ENCODE results near the gene SGMS1. TPM values are rescaled to one million over a fixed set of nuclear protein-coding genes. Genes with fewer than 3 reads are reported as not detected.
"Not testable (repeated sequence)": the region's sequence is repeated elsewhere in the genome, so short reads cannot be mapped to it uniquely, and the experiment has no call there.

Gene SGMS1
- total and polyA plus RNA-seq, 4 donors, result 8.9 to 54.3 (median 22.2) TPM

- peaks cover 0 to 4% of the 10 kb centered on the region in 2 donors for H3K4me1 ChIP-seq (ENCODE audit: control insufficient read depth in 1 of 2, insufficient read depth in 2 of 2, low read length in 2 of 2)
- DNase-seq, result no peak
- no peaks in the 10 kb centered on the region for H3K27me3 ChIP-seq (ENCODE audit: control insufficient read depth in 1 of 2, insufficient read depth in 2 of 2, low read length in 1 of 2)
- H3K4me3 ChIP-seq (ENCODE audit: low read length in 2 of 2), result peak overlapping the region in 1 of 2 donors; percentile 76
- intact Hi-C loops (cut with DNase I), result loop anchor here in 1 of 2 donors (5.0 kb wide), 1 partner anchor 126 kb away; no protein-coding TSS in a partner anchor
- no peaks in the 10 kb centered on the region for H3K9me3 ChIP-seq (ENCODE audit: control insufficient read depth, low read length)
- no peak for ATAC-seq (ENCODE audit: low FRiP score)
- WGBS, 2 donors, result 3 to 5% methylated on average over 4 of the region's 4 CpGs
- H3K36me3 ChIP-seq (ENCODE audit: control insufficient read depth in 1 of 2, insufficient read depth in 2 of 2, low read length in 1 of 2), result no peaks in the 10 kb centered on the region
- H3K27ac ChIP-seq (ENCODE audit: low read depth in 1 of 2, low read length in 2 of 2), result no peak overlapping the region
These were observed 192.6 kb downstream of the SGMS1 start for GRCh38 chr10:50431133-50431532.

- intact Hi-C loops (cut with DNase I), result loop anchor here in 1 of 2 donors (10.0 kb wide), 1 partner anchor 68 kb away; no protein-coding TSS in a partner anchor
- Histone ChIP-seq H3K4me1 (ENCODE audit: control insufficient read depth in 1 of 2, insufficient read depth in 2 of 2, low read length in 2 of 2) (peaks cover 0 to 2% of the 10 kb centered on the region in 2 donors), H3K27me3 (ENCODE audit: control insufficient read depth in 1 of 2, insufficient read depth in 2 of 2, low read length in 1 of 2) (no peaks in the 10 kb centered on the region), H3K36me3 (ENCODE audit: control insufficient read depth in 1 of 2, insufficient read depth in 2 of 2, low read length in 1 of 2) (no peaks in the 10 kb centered on the region), H3K4me3 (ENCODE audit: low read length in 2 of 2) (no peak overlapping the region), H3K27ac (ENCODE audit: low read depth in 1 of 2, low read length in 2 of 2) (no peak overlapping the region), H3K9me3 (ENCODE audit: control insufficient read depth, low read length) (no peaks in the 10 kb centered on the region)
- no peak for ATAC-seq (ENCODE audit: low FRiP score)
- WGBS, 2 donors, result 93 to 94% methylated on average over 1 of the region's 1 CpG
- DNase-seq, result no peak
These were observed 197.3 kb downstream of the SGMS1 start for GRCh38 chr10:50426485-50426884.

DNA sequence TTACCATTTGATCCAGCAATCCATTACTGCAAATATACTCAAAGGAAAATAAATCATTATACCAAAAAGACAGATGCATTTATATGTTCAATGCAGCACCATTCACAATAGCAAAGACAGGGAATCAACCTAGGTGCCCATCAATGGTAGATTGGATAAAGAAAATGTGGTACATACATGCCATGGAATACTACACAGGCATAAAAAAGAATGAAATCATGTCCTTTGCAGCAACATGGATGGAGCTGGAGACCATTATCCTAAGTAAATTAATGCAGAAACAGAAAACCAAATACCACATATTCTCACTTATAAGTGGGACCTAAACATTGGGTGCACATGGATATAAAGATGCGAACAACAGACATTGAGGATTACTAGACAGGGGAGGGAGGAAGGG is 198.5 kb downstream of the SGMS1 start:
- WGBS, 2 donors, result 92 to 97% methylated on average over 1 of the region's 1 CpG
- not testable (repeated sequence) for H3K4me1 ChIP-seq (ENCODE audit: control insufficient read depth in 1 of 2, insufficient read depth in 2 of 2, low read length in 2 of 2); H3K27ac ChIP-seq (ENCODE audit: low read depth in 1 of 2, low read length in 2 of 2); ATAC-seq (ENCODE audit: low FRiP score); H3K27me3 ChIP-seq (ENCODE audit: control insufficient read depth in 1 of 2, insufficient read depth in 2 of 2, low read length in 1 of 2); DNase-seq; H3K9me3 ChIP-seq (ENCODE audit: control insufficient read depth, low read length); H3K4me3 ChIP-seq (ENCODE audit: low read length in 2 of 2); H3K36me3 ChIP-seq (ENCODE audit: control insufficient read depth in 1 of 2, insufficient read depth in 2 of 2, low read length in 1 of 2)
- intact Hi-C loops (cut with DNase I), result loop anchor here in 1 of 2 donors (10.0 kb wide), 1 partner anchor 70 kb away; no protein-coding TSS in a partner anchor

DNA sequence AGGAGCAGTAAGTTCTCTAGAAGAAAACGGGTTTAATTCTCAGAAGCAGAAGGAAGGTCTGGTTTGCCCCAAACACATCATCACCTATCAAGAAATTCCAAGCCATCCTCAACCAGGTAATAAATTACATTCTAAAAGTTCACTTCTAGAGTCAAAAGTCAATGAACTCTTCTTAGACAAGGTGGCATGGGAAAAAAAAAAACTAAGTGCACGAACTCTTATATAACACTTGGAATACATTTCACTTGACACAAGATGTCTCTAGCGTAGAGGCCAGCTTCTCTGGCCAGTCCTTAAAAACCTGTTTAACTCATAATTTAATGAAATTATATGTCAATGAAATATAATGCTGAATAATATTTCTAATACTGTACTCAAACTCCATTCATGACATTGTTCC is 200.3 kb downstream of the SGMS1 start:
- H3K36me3 ChIP-seq (ENCODE audit: control insufficient read depth in 1 of 2, insufficient read depth in 2 of 2, low read length in 1 of 2), result no peaks in the 10 kb centered on the region
- intact Hi-C loops (cut with DNase I), result loop anchor here in 1 of 2 donors (10.0 kb wide), 1 partner anchor 71 kb away; no protein-coding TSS in a partner anchor
- DNase-seq (no peak), ATAC-seq (ENCODE audit: low FRiP score) (no peak)
- no peaks in the 10 kb centered on the region for H3K27me3 ChIP-seq (ENCODE audit: control insufficient read depth in 1 of 2, insufficient read depth in 2 of 2, low read length in 1 of 2)
- no peaks in the 10 kb centered on the region for H3K9me3 ChIP-seq (ENCODE audit: control insufficient read depth, low read length)
- WGBS, 2 donors, result 96% methylated on average over 3 of the region's 3 CpGs
- H3K27ac ChIP-seq (ENCODE audit: low read depth in 1 of 2, low read length in 2 of 2), result no peak overlapping the region
- no peak overlapping the region for H3K4me3 ChIP-seq (ENCODE audit: low read length in 2 of 2)
- no peaks in the 10 kb centered on the region for H3K4me1 ChIP-seq (ENCODE audit: control insufficient read depth in 1 of 2, insufficient read depth in 2 of 2, low read length in 2 of 2)

DNA sequence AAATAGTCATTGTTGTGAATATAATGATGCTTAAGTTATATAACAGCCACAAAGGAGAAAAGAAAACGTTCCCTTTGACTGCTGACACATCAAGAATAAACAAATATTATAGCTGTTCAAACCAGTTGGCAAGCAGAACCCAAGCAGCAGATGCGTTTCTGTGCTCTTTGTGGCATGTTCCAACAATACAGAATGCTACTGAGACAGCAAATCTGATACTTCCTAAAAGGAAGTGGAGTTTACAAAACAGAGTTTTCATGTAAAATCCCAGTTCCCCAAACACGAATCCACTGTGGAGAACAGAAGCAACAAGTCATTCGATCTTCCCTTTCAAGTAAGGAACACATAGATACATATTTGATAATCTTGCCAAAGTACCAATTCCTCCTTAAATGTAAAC is 201.5 kb downstream of the SGMS1 start:
- no peak for DNase-seq
- intact Hi-C loops (cut with DNase I), result loop anchor here in 1 of 2 donors (10.0 kb wide), 1 partner anchor 73 kb away; no protein-coding TSS in a partner anchor
- Histone ChIP-seq H3K27ac (ENCODE audit: low read depth in 1 of 2, low read length in 2 of 2) (no peak overlapping the region), H3K36me3 (ENCODE audit: control insufficient read depth in 1 of 2, insufficient read depth in 2 of 2, low read length in 1 of 2) (no peaks in the 10 kb centered on the region), H3K27me3 (ENCODE audit: control insufficient read depth in 1 of 2, insufficient read depth in 2 of 2, low read length in 1 of 2) (no peaks in the 10 kb centered on the region), H3K4me3 (ENCODE audit: low read length in 2 of 2) (no peak overlapping the region), H3K4me1 (ENCODE audit: control insufficient read depth in 1 of 2, insufficient read depth in 2 of 2, low read length in 2 of 2) (no peaks in the 10 kb centered on the region), H3K9me3 (ENCODE audit: control insufficient read depth, low read length) (no peaks in the 10 kb centered on the region)
- 67 to 76% methylated on average over 4 of the region's 4 CpGs for WGBS, 2 donors
- no peak for ATAC-seq (ENCODE audit: low FRiP score)

- ATAC-seq (ENCODE audit: low FRiP score), result no peak
- intact Hi-C loops (cut with DNase I), result loop anchor here in 1 of 2 donors (10.0 kb wide), 1 partner anchor 74 kb away; no protein-coding TSS in a partner anchor
- Histone ChIP-seq H3K27me3 (ENCODE audit: control insufficient read depth in 1 of 2, insufficient read depth in 2 of 2, low read length in 1 of 2) (no peaks in the 10 kb centered on the region), H3K9me3 (ENCODE audit: control insufficient read depth, low read length) (no peaks in the 10 kb centered on the region), H3K27ac (ENCODE audit: low read depth in 1 of 2, low read length in 2 of 2) (no peak overlapping the region), H3K4me3 (ENCODE audit: low read length in 2 of 2) (no peak overlapping the region), H3K36me3 (ENCODE audit: control insufficient read depth in 1 of 2, insufficient read depth in 2 of 2, low read length in 1 of 2) (no peaks in the 10 kb centered on the region), H3K4me1 (ENCODE audit: control insufficient read depth in 1 of 2, insufficient read depth in 2 of 2, low read length in 2 of 2) (no peaks in the 10 kb centered on the region)
- WGBS, 2 donors, result 89 to 92% methylated on average over 6 of the region's 6 CpGs
- DNase-seq, result peak in 1 of 2 donors; percentile 54
These were observed 202.6 kb downstream of the SGMS1 start for GRCh38 chr10:50421026-50421719.

- H3K4me1 ChIP-seq (ENCODE audit: control insufficient read depth in 1 of 2, insufficient read depth in 2 of 2, low read length in 2 of 2), result no peaks in the 10 kb centered on the region
- 92 to 95% methylated on average over 6 of the region's 6 CpGs for WGBS, 2 donors
- ATAC-seq (ENCODE audit: low FRiP score), result no peak
- no peaks in the 10 kb centered on the region for H3K36me3 ChIP-seq (ENCODE audit: control insufficient read depth in 1 of 2, insufficient read depth in 2 of 2, low read length in 1 of 2)
- H3K4me3 ChIP-seq (ENCODE audit: low read length in 2 of 2), result no peak overlapping the region
- DNase-seq, result no peak
- H3K27ac ChIP-seq (ENCODE audit: low read depth in 1 of 2, low read length in 2 of 2), result no peak overlapping the region
- H3K9me3 ChIP-seq (ENCODE audit: control insufficient read depth, low read length), result no peaks in the 10 kb centered on the region
- intact Hi-C loops (cut with DNase I), result loop anchor here in 1 of 2 donors (10.0 kb wide), 1 partner anchor 75 kb away; no protein-coding TSS in a partner anchor
- H3K27me3 ChIP-seq (ENCODE audit: control insufficient read depth in 1 of 2, insufficient read depth in 2 of 2, low read length in 1 of 2), result no peaks in the 10 kb centered on the region
These were observed 203.6 kb downstream of the SGMS1 start for GRCh38 chr10:50420196-50420595.

GRCh38 chr10:50419756-50420155 is 204.0 kb downstream of the SGMS1 start:
- H3K4me1 ChIP-seq (ENCODE audit: control insufficient read depth in 1 of 2, insufficient read depth in 2 of 2, low read length in 2 of 2), result no peaks in the 10 kb centered on the region
- DNase-seq, result no peak
- H3K9me3 ChIP-seq (ENCODE audit: control insufficient read depth, low read length), result no peaks in the 10 kb centered on the region
- H3K36me3 ChIP-seq (ENCODE audit: control insufficient read depth in 1 of 2, insufficient read depth in 2 of 2, low read length in 1 of 2), result no peaks in the 10 kb centered on the region
- no peak overlapping the region for H3K4me3 ChIP-seq (ENCODE audit: low read length in 2 of 2)
- no peak overlapping the region for H3K27ac ChIP-seq (ENCODE audit: low read depth in 1 of 2, low read length in 2 of 2)
- 67 to 71% methylated on average over 3 of the region's 3 CpGs for WGBS, 2 donors
- H3K27me3 ChIP-seq (ENCODE audit: control insufficient read depth in 1 of 2, insufficient read depth in 2 of 2, low read length in 1 of 2), result no peaks in the 10 kb centered on the region
- ATAC-seq (ENCODE audit: low FRiP score), result no peak
- intact Hi-C loops (cut with DNase I), result loop anchor here (2.0 to 10.0 kb wide), 5 partner anchors 75 to 205 kb away; partner anchors contain the start of gene SGMS1 (in 1 of the 2)

DNA sequence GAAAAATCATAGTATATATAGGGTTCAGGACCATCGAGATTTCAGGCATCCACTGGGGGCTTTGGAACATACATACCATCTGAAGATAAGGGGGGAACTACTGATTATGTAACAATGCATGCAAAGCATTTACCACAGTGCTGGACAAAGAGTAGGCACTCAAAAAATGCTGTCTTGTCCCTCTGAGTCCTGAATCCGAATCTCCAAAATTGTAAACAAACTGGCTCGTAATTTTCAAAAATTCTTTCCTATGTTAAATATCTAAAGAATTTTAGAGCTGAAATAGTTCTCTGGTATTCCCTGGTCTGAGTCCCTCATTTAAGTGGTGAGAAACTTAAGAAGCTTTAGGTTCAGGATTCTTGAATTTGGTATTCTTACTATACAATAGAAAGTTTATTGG is 204.7 kb downstream of the SGMS1 start:
- ATAC-seq (ENCODE audit: low FRiP score) (no peak), DNase-seq (no peak)
- H3K9me3 ChIP-seq (ENCODE audit: control insufficient read depth, low read length), result no peaks in the 10 kb centered on the region
- no peaks in the 10 kb centered on the region for H3K36me3 ChIP-seq (ENCODE audit: control insufficient read depth in 1 of 2, insufficient read depth in 2 of 2, low read length in 1 of 2)
- 46 to 53% methylated on average over 3 of the region's 3 CpGs for WGBS, 2 donors
- H3K27ac ChIP-seq (ENCODE audit: low read depth in 1 of 2, low read length in 2 of 2), result no peak overlapping the region
- H3K4me3 ChIP-seq (ENCODE audit: low read length in 2 of 2), result no peak overlapping the region
- H3K4me1 ChIP-seq (ENCODE audit: control insufficient read depth in 1 of 2, insufficient read depth in 2 of 2, low read length in 2 of 2), result no peaks in the 10 kb centered on the region
- no peaks in the 10 kb centered on the region for H3K27me3 ChIP-seq (ENCODE audit: control insufficient read depth in 1 of 2, insufficient read depth in 2 of 2, low read length in 1 of 2)
- intact Hi-C loops (cut with DNase I), result loop anchor here (2.0 to 10.0 kb wide), 4 partner anchors 84 to 206 kb away; partner anchors contain the start of gene SGMS1 (in 1 of the 2)

Measured in aorta (tissue), 5 donors.